Left ventricle myocardium inferior (tissue), 1 donor: ENCODE measurements around the gene RACGAP1. TPM values are rescaled to one million over a fixed set of nuclear protein-coding genes. Genes with fewer than 3 reads are reported as not detected.
"Not testable (repeated sequence)": the region's sequence is repeated elsewhere in the genome, so short reads cannot be mapped to it uniquely, and the experiment has no call there.

ENCODE experiments used
- DNase-seq: peaks from one replicate; pipeline ENCODE4 v3.0.0-alpha.2; 2020
- H3K27ac ChIP-seq: fragments of 200-600 bp; replicated peaks from 2 replicates; pipeline ENCODE4 v1.8.0; 2021
- H3K27me3 ChIP-seq: fragments of 200-600 bp; 2 replicates; pipeline ENCODE4 v1.8.0; 2021; ENCODE audit warnings: low read depth
- H3K36me3 ChIP-seq: fragments of 200-600 bp; 2 replicates; pipeline ENCODE4 v1.8.0; 2021
- H3K4me1 ChIP-seq: fragments of 200-600 bp; 2 replicates; pipeline ENCODE4 v1.8.0; 2021
- H3K4me3 ChIP-seq: fragments of 200-600 bp; 2 replicates; pipeline ENCODE4 v1.8.0; 2021; ENCODE audit warnings: mild to moderate bottlenecking, moderate library complexity
- H3K9me3 ChIP-seq: fragments of 200-600 bp; replicated peaks from 2 replicates; pipeline ENCODE4 v1.8.0; 2021
- intact Hi-C: fragments of 100-400 bp; cut with micrococcal nuclease; formaldehyde crosslinking; loops from one replicate; pipeline ENCODE4 v1.11.0; 2022
- total RNA-seq: library from RNA; stranded (reverse); fragmentation: NEBNext Ultra II Directional; extraction: Animal tissue kit (Norgen Biotek cat#: 25700); gene quantifications from one replicate; pipeline ENCODE4 v1.2.1, GENCODE V29; 2021
- TF ChIP-seq, protein P1 (sequence below): fragments of 200-600 bp; IDR thresholded peaks from 2 replicates; pipeline ENCODE4 v1.8.0; 2021; ENCODE audit warnings: antibody characterized with exemption, mild to moderate bottlenecking, borderline replicate concordance
- donor health status: DM: no; HTN: yes; CAD: no; lungs with severe emphysema.

The RACGAP1 gene
- total RNA-seq, 1 donor from 2014 or later: 5.4 TPM

DNA sequence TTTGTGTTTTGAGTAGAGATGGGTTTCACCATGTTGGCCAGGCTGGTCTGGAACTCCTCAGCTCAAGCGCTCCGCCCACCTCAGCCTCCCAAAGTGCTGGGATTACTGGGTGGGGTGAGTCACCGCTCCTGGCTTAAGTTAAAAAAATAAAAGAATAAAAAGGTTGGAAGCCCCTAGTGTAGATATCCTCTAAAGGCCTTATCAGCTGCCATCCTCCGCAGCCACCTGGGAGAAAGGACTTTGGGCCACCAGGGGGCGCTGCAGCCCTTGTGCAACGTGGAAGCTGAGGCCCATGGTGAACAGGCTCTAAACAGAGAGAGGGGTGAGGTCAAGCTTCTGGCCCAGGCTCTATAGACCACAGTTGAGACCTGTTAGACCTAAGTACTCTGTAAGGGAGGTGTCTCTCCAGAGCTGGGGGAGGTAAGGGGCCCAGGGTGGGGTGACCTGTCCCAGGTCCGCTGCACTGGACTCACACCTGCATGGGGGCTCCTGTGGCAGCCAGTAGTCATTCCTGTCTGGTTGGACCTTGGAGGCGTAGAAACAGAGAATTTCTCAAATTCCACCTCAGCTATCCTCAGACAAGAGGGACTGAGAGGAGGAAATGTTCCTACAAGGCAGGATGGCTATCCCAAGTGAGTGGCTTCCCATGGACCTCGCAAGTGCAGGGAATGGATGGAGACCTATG is 14.0 kb upstream of the RACGAP1 start:
- H3K4me3 ChIP-seq: no peak overlapping the region
- no peaks in the 10 kb centered on the region for H3K9me3 ChIP-seq
- H3K36me3 ChIP-seq: no peaks in the 10 kb centered on the region
- H3K4me1 ChIP-seq: no peaks in the 10 kb centered on the region
- peaks cover 30% of the 10 kb centered on the region for H3K27me3 ChIP-seq
- no peak overlapping the region for H3K27ac ChIP-seq
- peak; percentile 85 for DNase-seq
- TF ChIP-seq, protein P1, sequence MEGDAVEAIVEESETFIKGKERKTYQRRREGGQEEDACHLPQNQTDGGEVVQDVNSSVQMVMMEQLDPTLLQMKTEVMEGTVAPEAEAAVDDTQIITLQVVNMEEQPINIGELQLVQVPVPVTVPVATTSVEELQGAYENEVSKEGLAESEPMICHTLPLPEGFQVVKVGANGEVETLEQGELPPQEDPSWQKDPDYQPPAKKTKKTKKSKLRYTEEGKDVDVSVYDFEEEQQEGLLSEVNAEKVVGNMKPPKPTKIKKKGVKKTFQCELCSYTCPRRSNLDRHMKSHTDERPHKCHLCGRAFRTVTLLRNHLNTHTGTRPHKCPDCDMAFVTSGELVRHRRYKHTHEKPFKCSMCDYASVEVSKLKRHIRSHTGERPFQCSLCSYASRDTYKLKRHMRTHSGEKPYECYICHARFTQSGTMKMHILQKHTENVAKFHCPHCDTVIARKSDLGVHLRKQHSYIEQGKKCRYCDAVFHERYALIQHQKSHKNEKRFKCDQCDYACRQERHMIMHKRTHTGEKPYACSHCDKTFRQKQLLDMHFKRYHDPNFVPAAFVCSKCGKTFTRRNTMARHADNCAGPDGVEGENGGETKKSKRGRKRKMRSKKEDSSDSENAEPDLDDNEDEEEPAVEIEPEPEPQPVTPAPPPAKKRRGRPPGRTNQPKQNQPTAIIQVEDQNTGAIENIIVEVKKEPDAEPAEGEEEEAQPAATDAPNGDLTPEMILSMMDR: peak; percentile 89
- intact Hi-C loops: no loop called here

DNA sequence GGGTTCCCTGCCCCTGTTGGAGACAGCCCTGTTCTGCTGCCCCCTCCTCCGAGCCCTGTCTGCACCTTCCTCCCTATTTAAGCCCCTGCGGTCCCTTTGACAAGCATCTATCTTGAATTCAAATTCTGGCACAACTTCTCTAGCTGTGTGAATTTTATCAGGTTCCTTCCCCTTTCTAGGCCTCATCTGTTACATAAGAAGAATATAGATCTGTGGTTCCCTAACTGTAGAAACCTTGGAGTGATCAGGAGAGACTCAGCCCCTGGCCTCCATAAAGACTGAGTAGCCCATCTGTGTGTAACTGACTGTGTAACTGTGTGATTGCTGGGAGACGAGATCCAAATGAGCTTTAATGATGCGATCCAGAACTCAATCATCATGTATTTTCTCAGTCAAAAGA is 13.0 kb upstream of the RACGAP1 start:
- no peak for DNase-seq
- H3K9me3 ChIP-seq: no peaks in the 10 kb centered on the region
- intact Hi-C loops: no loop called here
- no peaks in the 10 kb centered on the region for H3K4me1 ChIP-seq
- H3K27ac ChIP-seq: no peak overlapping the region
- no peak overlapping the region for H3K4me3 ChIP-seq
- H3K27me3 ChIP-seq: peaks cover 38% of the 10 kb centered on the region
- H3K36me3 ChIP-seq: no peaks in the 10 kb centered on the region
- TF ChIP-seq, protein P1: no peak

- TF ChIP-seq, protein P1: no peak
- Histone ChIP-seq H3K9me3 (no peaks in the 10 kb centered on the region), H3K27ac (no peak overlapping the region), H3K4me3 (peak overlapping the region; percentile 44), H3K27me3 (peaks cover 60% of the 10 kb centered on the region), H3K4me1 (peaks cover 3% of the 10 kb centered on the region), H3K36me3 (no peaks in the 10 kb centered on the region)
- peak; percentile 19 for DNase-seq
- intact Hi-C loops: no loop called here
These were observed 7.7 kb upstream of the RACGAP1 start for GRCh38 chr12:50032854-50033581.

GRCh38 chr12:50032515-50032853 is 7.2 kb upstream of the RACGAP1 start:
- H3K36me3 ChIP-seq: no peaks in the 10 kb centered on the region
- H3K4me3 ChIP-seq: peak overlapping the region; percentile 44
- TF ChIP-seq, protein P1: no peak
- no peak for DNase-seq
- H3K4me1 ChIP-seq: peaks cover 3% of the 10 kb centered on the region
- peaks cover 60% of the 10 kb centered on the region for H3K27me3 ChIP-seq
- no peak overlapping the region for H3K27ac ChIP-seq
- H3K9me3 ChIP-seq: no peaks in the 10 kb centered on the region
- intact Hi-C loops: no loop called here

GRCh38 chr12:50030449-50030848 is 5.2 kb upstream of the RACGAP1 start:
- H3K27ac ChIP-seq, DNase-seq, H3K36me3 ChIP-seq, H3K4me1 ChIP-seq, H3K4me3 ChIP-seq, H3K9me3 ChIP-seq, intact Hi-C loops: not testable (repeated sequence)
- H3K27me3 ChIP-seq: peaks cover 42% of the 10 kb centered on the region

DNA sequence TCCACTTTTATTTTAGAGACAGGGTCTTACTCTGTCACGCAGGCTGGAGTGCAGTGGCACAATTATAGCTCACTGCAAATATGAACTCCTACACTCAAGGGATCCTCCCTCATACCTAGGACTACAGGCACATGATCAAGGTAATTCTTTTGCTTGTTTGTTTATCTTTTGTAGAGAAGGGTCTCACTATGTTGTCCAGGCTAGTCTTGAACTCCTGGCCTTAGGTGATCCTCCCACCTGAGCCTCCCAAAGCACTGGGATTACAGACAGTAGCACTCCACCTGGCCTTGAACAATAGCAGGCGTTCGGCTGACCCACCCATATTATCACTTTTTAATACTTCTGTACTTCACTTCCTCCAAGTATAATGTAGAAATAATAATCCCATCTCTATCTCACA is 1.4 kb upstream of the RACGAP1 start:
- Histone ChIP-seq H3K4me3 (no peak overlapping the region), H3K27ac (no peak overlapping the region), H3K36me3 (no peaks in the 10 kb centered on the region), H3K27me3 (peaks cover 5% of the 10 kb centered on the region), H3K9me3 (no peaks in the 10 kb centered on the region), H3K4me1 (peaks cover 11% of the 10 kb centered on the region)
- no peak for DNase-seq
- intact Hi-C loops: no loop called here
- TF ChIP-seq, protein P1: no peak
